Activated CD4-positive, alpha-beta T cell treated with anti-CD3 and anti-CD28 coated beads for 36 hours (primary cell): Measurements from ENCODE around the gene ZFP36L1. TPM values are rescaled to one million over a fixed set of nuclear protein-coding genes. Genes with fewer than 3 reads are reported as not detected.
A peak's percentile ranks its signal among the peaks of the same experiment; 100 is the strongest.

Experiments used
- ATAC-seq: fragments of 200-7000 bp; cut with Tn5 transposase; one replicate; pipeline ENCODE4 v1.10.0; 2021; ENCODE audit warnings: mild to moderate bottlenecking, moderate library complexity
- CTCF ChIA-PET: fragments of 350-600 bp; sonication (Branson Sonifier 250); formaldehyde crosslinking; loops from one replicate; lab custom pipeline; 2021; ENCODE audit warnings: antibody characterized with exemption; lab: Charles Lee
- POLR2A ChIA-PET: fragments of 350-600 bp; sonication (Branson Sonifier 250); formaldehyde crosslinking; loops from one replicate; lab custom pipeline; 2021; ENCODE audit warnings: antibody characterized with exemption, inconsistent platforms; lab: Charles Lee
- DNase-seq: peaks from one replicate; pipeline ENCODE4 v3.0.0-alpha.2; 2020
- H3K27ac Mint-ChIP-seq: one replicate; pipeline ENCODE4 v1.8.0; 2021; ENCODE audit warnings: mixed read lengths
- H3K27me3 Mint-ChIP-seq: one replicate; pipeline ENCODE4 v1.8.0; 2021; ENCODE audit warnings: mixed read lengths
- H3K36me3 Mint-ChIP-seq: one replicate; pipeline ENCODE4 v1.8.0; 2021; ENCODE audit warnings: low read depth, mixed read lengths
- H3K4me1 Mint-ChIP-seq: one replicate; pipeline ENCODE4 v1.8.0; 2021; ENCODE audit warnings: mixed read lengths
- H3K4me3 Mint-ChIP-seq: one replicate; pipeline ENCODE4 v1.8.0; 2021; ENCODE audit warnings: mild to moderate bottlenecking, moderate library complexity, mixed read lengths
- H3K9me3 Mint-ChIP-seq: one replicate; pipeline ENCODE4 v1.8.0; 2021; ENCODE audit warnings: low read depth, mixed read lengths
- intact Hi-C, 2 experiments: fragments of 100-400 bp; cut with DNase I in 1 of 2; cut with micrococcal nuclease in 1 of 2; formaldehyde crosslinking; loops; one replicate each; pipeline versions ENCODE4 v1.14.2 to v1.15.1; 2022 to 2024; cut with DNase I, micrococcal nuclease
- total RNA-seq, 2 experiments: library from RNA; stranded (reverse); gene quantifications; one replicate each; pipeline ENCODE4 v1.2.3, GENCODE V29; 2021

Gene ZFP36L1
- 10 to 100 TPM; 72.1 to 96.9 TPM for total RNA-seq

GRCh38 chr14:68792979-68793733, at the start of gene ZFP36L1:
TSS of gene ZFP36L1 (minus strand) at chr14:68793067. CDS start at chr14:68792938, 129 bp downstream.
- H3K9me3 Mint-ChIP-seq = no peaks in the 10 kb centered on the region
- H3K27ac Mint-ChIP-seq = peak within 1 kb of the TSS; percentile 100
- DNase-seq (peak; percentile 94), ATAC-seq (peak; percentile 18)
- ChIA-PET POLR2A (interaction anchor here (0.6 to 5.1 kb wide), 12 partner anchors 8 to 583 kb away, joined by 3 to 68 read pairs (median 5); no protein-coding TSS in a partner anchor), CTCF (interaction anchor here (0.5 to 2.2 kb wide), 5 partner anchors 21 to 75 kb away, joined by 3 to 16 read pairs (median 4); no protein-coding TSS in a partner anchor)
- H3K27me3 Mint-ChIP-seq = no peaks in the 10 kb centered on the region
- peaks cover 50% of the 10 kb centered on the region for H3K36me3 Mint-ChIP-seq
- intact Hi-C loops = loop anchor here (1.0 to 10.0 kb wide), 13 partner anchors 11 to 1551 kb away; partner anchors contain the start of genes RAD51B (in 2 of the 2), ZFYVE26 (in 2 of the 2), ACTN1 (in 1 of the 2) and PALS1 (in 1 of the 2)
- peaks cover 46% of the 10 kb centered on the region for H3K4me1 Mint-ChIP-seq
- H3K4me3 Mint-ChIP-seq = peak within 1 kb of the TSS; percentile 90

- intact Hi-C loops = loop anchor here (2.0 to 5.0 kb wide), 2 partner anchors 907 to 910 kb away; no protein-coding TSS in a partner anchor
- ATAC-seq (no peak), DNase-seq (no peak)
- peaks cover 5% of the 10 kb centered on the region for H3K27me3 Mint-ChIP-seq
- POLR2A ChIA-PET = no interaction called here
- H3K4me3 Mint-ChIP-seq = no peak overlapping the region
- CTCF ChIA-PET = interaction anchor here (0.8 to 2.2 kb wide), 3 partner anchors 17 to 466 kb away, joined by 3 to 12 read pairs (median 3); no protein-coding TSS in a partner anchor
- H3K27ac Mint-ChIP-seq = no peak overlapping the region
- H3K9me3 Mint-ChIP-seq = peaks cover under 1% of the 10 kb centered on the region
- H3K36me3 Mint-ChIP-seq = peaks cover 1% of the 10 kb centered on the region
- peaks cover 25% of the 10 kb centered on the region for H3K4me1 Mint-ChIP-seq
Measured at GRCh38 chr14:68842298-68842697, 49.4 kb upstream of the ZFP36L1 start.

DNA sequence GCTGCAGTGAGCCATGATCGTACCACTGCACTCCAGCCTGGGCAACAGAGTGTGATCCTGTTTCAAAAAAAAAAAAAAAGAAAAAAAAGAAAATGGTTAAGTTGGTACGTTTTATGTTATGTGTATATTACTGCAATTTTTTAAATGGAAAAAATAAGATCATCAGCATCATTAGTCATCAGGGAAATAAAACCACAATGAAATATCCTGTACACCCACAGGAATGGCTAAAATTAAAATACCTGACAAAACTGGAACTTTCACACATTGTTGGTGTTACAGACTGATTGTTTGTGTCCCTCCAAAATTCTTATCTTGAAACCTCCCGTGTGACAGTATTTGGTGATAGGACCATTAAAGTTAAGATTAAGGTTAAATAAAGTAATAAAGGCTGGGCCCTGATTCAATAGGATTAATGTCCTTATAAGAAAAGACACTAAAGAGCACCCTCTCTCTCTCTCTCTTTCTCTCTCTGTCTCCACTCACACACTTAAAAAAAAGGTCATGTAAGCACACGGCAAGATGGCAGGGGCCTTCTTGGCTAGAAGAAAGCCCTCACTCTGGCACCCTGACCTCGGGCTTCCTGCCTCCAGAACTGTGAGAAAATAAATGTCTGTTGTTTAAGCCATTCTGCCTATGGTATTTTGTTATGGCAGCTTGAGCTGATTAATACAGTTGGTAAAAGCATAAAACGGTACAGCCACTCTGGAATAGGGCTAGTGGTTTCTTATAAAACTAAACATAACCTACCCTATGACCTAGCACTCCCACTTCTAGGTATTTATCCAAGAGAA, 48.3 kb upstream of the ZFP36L1 start:
- Mint-ChIP-seq H3K4me3 (no peak overlapping the region), H3K9me3 (peaks cover 8% of the 10 kb centered on the region), H3K27me3 (peaks cover 5% of the 10 kb centered on the region), H3K36me3 (peaks cover 5% of the 10 kb centered on the region), H3K4me1 (peaks cover 25% of the 10 kb centered on the region), H3K27ac (peak overlapping the region; percentile 25)
- ChIA-PET POLR2A (no interaction called here), CTCF (interaction anchor here (0.6 to 1.0 kb wide), 3 partner anchors 15 to 249 kb away, joined by 3 to 5 read pairs (median 3); no protein-coding TSS in a partner anchor)
- ATAC-seq = no peak
- DNase-seq = no peak
- intact Hi-C loops = loop anchor here (2.0 to 5.0 kb wide), 2 partner anchors 44 to 909 kb away; no protein-coding TSS in a partner anchor

DNA sequence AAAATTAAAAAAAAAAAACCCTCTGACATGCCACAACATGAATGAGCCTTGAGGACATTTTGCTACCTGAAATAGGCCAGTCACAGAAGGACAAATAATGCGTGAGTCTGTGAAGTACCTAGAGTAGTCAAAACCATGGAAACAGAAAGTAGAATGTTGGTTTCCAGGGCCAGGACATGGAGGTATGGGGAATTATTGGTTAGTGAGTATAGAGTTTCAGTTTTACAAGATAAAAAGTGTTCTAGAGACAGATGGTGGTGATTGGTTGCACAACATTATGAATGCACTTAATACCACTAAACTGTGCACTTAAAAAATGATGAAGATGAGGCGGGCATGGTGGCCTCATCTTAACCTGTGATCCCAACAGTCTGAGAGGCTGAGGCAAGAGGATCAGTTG, 47.6 kb upstream of the ZFP36L1 start:
- POLR2A ChIA-PET = no interaction called here
- Mint-ChIP-seq H3K4me1 (peaks cover 26% of the 10 kb centered on the region), H3K4me3 (no peak overlapping the region), H3K27ac (peak overlapping the region; percentile 61), H3K27me3 (peaks cover 5% of the 10 kb centered on the region), H3K9me3 (peaks cover 14% of the 10 kb centered on the region), H3K36me3 (peaks cover 12% of the 10 kb centered on the region)
- CTCF ChIA-PET = interaction anchor here (0.6 to 1.0 kb wide), 3 partner anchors 14 to 248 kb away, joined by 3 to 5 read pairs (median 3); no protein-coding TSS in a partner anchor
- ATAC-seq (peak; percentile 84), DNase-seq (no peak)
- intact Hi-C loops = loop anchor here (2.0 to 5.0 kb wide), 2 partner anchors 44 to 908 kb away; no protein-coding TSS in a partner anchor

DNA sequence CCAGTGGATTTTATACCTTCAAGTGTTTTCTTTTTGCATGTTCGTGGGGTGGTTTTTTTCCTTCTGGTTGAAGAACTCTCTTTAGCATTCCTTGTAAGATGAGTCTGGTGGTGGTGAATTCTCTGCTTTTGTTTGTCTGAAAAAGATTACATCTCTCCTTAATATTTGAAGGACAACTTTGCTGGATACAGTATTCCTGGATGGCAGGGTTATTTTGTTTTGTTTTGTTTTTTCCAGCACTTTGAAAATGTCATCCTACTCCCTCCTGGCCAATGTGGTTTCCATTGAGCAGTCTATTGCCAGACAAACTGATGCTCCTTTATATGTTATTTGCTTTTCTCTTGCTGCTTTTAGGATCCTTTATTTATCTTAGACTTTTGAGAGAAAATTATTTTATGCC, 43.2 kb upstream of the ZFP36L1 start:
- H3K4me1 Mint-ChIP-seq = peaks cover 10% of the 10 kb centered on the region
- peaks cover 18% of the 10 kb centered on the region for H3K9me3 Mint-ChIP-seq
- no peaks in the 10 kb centered on the region for H3K27me3 Mint-ChIP-seq
- ChIA-PET CTCF (no interaction called here), POLR2A (no interaction called here)
- intact Hi-C loops = no loop called here
- ATAC-seq (no peak), DNase-seq (no peak)
- H3K4me3 Mint-ChIP-seq = no peak overlapping the region
- no peak overlapping the region for H3K27ac Mint-ChIP-seq
- peaks cover 14% of the 10 kb centered on the region for H3K36me3 Mint-ChIP-seq

GRCh38 chr14:68834816-68835215, 41.9 kb upstream of the ZFP36L1 start:
- DNase-seq (no peak), ATAC-seq (no peak)
- ChIA-PET CTCF (interaction anchor here (1.1 kb wide), 1 partner anchor 9 kb away, joined by 4 read pairs; no protein-coding TSS in a partner anchor), POLR2A (no interaction called here)
- Mint-ChIP-seq H3K9me3 (peaks cover 18% of the 10 kb centered on the region), H3K27ac (no peak overlapping the region), H3K4me3 (no peak overlapping the region), H3K4me1 (peaks cover 2% of the 10 kb centered on the region), H3K36me3 (peaks cover 13% of the 10 kb centered on the region), H3K27me3 (no peaks in the 10 kb centered on the region)
- intact Hi-C loops = no loop called here

DNA sequence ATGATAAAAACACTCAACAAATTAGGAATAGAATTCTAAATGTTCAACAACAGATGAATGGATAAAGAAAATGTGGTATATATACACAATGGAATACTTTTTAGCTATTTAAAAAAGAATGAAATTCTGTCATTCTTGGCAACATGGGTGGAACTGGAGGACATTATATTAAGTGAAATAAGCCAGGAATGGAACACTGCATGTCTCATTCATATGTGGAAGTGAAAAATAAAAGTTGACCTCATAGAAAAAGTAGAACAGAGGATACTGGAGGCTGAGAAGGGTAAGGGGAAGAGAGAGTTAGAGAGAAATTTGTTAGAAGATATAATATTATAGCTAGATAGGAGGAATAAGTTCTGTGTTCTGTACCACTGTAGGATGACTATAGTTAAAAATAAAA, 35.8 kb upstream of the ZFP36L1 start:
- DNase-seq (no peak), ATAC-seq (no peak)
- peaks cover 4% of the 10 kb centered on the region for H3K9me3 Mint-ChIP-seq
- H3K36me3 Mint-ChIP-seq = no peaks in the 10 kb centered on the region
- CTCF ChIA-PET = interaction anchor here (0.6 to 3.1 kb wide), 5 partner anchors 10 to 920 kb away, joined by 3 to 15 read pairs (median 6); no protein-coding TSS in a partner anchor
- H3K4me3 Mint-ChIP-seq = no peak overlapping the region
- H3K27me3 Mint-ChIP-seq = no peaks in the 10 kb centered on the region
- POLR2A ChIA-PET = no interaction called here
- H3K4me1 Mint-ChIP-seq = no peaks in the 10 kb centered on the region
- intact Hi-C loops = no loop called here
- H3K27ac Mint-ChIP-seq = no peak overlapping the region

DNA sequence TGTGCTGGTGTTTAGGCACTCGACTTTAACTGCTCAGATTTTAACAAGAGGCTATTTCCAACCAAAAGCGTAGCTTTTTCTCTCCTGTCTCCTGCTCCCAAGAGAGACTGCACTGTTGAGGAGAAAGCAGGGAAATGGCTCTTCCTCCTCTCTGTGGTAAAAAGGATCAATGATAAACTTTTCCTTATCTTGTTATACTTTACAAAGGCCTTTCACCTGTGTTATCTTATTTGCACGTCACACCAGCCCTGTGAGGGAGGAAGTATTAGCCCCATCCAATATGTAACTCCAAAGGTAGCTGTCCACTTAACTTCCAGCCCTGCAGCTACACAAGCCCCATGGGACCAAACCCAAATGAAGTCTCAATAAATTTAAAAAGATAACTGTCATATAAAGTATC, 32.9 kb upstream of the ZFP36L1 start:
- H3K4me1 Mint-ChIP-seq = peaks cover 16% of the 10 kb centered on the region
- H3K27ac Mint-ChIP-seq = no peak overlapping the region
- no peaks in the 10 kb centered on the region for H3K27me3 Mint-ChIP-seq
- no peak overlapping the region for H3K4me3 Mint-ChIP-seq
- ATAC-seq (no peak), DNase-seq (no peak)
- ChIA-PET CTCF (interaction anchor here (0.8 to 2.1 kb wide), 11 partner anchors 12 to 892 kb away, joined by 3 to 12 read pairs (median 3); no protein-coding TSS in a partner anchor), POLR2A (interaction anchor here (0.7 kb wide), 1 partner anchor 155 kb away, joined by 3 read pairs; no protein-coding TSS in a partner anchor)
- H3K9me3 Mint-ChIP-seq = no peaks in the 10 kb centered on the region
- intact Hi-C loops = no loop called here
- H3K36me3 Mint-ChIP-seq = no peaks in the 10 kb centered on the region

DNA sequence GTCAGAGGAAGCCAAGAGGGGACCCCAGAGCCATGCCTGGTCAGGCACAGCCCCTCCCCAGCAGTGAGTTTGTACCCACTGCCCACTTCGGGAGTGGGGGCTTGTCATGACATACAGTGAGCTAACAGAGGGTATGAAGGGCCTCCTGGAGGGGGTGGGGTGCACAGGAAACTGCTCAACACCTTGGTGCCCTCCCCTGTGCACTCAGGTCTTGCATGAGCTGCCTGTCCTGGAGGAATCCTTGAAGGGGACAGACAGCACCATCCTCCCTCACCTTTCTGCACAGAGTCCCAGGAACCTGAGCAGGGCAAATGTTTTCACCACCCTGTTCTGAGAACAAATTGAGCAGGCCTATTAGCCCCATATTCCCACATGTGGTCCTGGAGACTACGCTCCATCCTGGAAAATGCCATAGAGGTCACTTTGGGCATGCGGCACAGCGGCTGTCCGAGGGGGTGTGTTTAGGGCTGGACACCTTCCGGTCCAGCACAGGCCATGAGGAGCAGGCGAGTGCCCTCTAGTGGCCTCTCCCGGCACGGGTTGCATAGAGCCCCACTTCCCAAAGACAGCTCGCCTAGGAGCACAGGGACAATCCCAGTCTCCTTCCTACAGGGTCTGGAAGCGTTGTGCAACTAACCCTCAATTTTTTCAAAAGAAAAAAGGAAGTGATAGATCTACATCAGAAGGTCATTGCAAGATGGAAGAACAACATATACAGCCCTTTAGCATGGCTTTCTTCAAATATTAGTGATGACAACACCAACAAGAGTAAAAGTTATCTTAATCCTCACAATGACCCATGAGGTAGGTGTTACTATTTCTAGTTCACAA, 31.9 kb upstream of the ZFP36L1 start:
- H3K4me1 Mint-ChIP-seq = peaks cover 26% of the 10 kb centered on the region
- intact Hi-C loops = no loop called here
- CTCF ChIA-PET = interaction anchor here (0.6 to 2.1 kb wide), 14 partner anchors 11 to 942 kb away, joined by 3 to 12 read pairs (median 3); no protein-coding TSS in a partner anchor
- H3K27ac Mint-ChIP-seq = no peak overlapping the region
- H3K4me3 Mint-ChIP-seq = no peak overlapping the region
- peak; percentile 68 for DNase-seq
- H3K36me3 Mint-ChIP-seq = no peaks in the 10 kb centered on the region
- ATAC-seq = peak; percentile 32
- no peaks in the 10 kb centered on the region for H3K27me3 Mint-ChIP-seq
- no peaks in the 10 kb centered on the region for H3K9me3 Mint-ChIP-seq
- POLR2A ChIA-PET = interaction anchor here (0.7 kb wide), 1 partner anchor 154 kb away, joined by 3 read pairs; no protein-coding TSS in a partner anchor

- no peak for ATAC-seq
- no peaks in the 10 kb centered on the region for H3K36me3 Mint-ChIP-seq
- POLR2A ChIA-PET = no interaction called here
- H3K9me3 Mint-ChIP-seq = no peaks in the 10 kb centered on the region
- no peak overlapping the region for H3K27ac Mint-ChIP-seq
- H3K4me1 Mint-ChIP-seq = peaks cover 32% of the 10 kb centered on the region
- CTCF ChIA-PET = interaction anchor here (0.6 to 2.1 kb wide), 2 partner anchors 19 to 556 kb away, joined by 3 to 12 read pairs; no protein-coding TSS in a partner anchor
- H3K27me3 Mint-ChIP-seq = no peaks in the 10 kb centered on the region
- H3K4me3 Mint-ChIP-seq = no peak overlapping the region
- intact Hi-C loops = no loop called here
- no peak for DNase-seq
Measured at GRCh38 chr14:68824207-68824516, 31.3 kb upstream of the ZFP36L1 start.
